Sigmoid colon (tissue), 7 donors: ENCODE results near the gene MOB3A. TPM values are rescaled to one million over a fixed set of nuclear protein-coding genes. Genes with fewer than 3 reads are reported as not detected.

Source experiments
- DNase-seq: peaks from one replicate; pipeline ENCODE4 v3.0.0-alpha.2; 2019
- H3K27ac ChIP-seq, 4 donors: fragments of 200-600 bp; sonication (generic); one replicate each; pipeline ENCODE4 v1.5.1; 2016 to 2019; ENCODE audit warnings: mild to moderate bottlenecking in 1 of 4
- H3K27me3 ChIP-seq, 3 donors: fragments of 200-600 bp; sonication (generic); one replicate each; pipeline ENCODE4 v1.5.1; 2019; ENCODE audit warnings: mild to moderate bottlenecking in 1 of 3
- H3K36me3 ChIP-seq, 4 donors: fragments of 200-600 bp; sonication (generic); one replicate each; pipeline ENCODE4 v1.5.1; 2016 to 2019
- H3K4me1 ChIP-seq, 4 donors: fragments of 200-600 bp; sonication (generic); one replicate each; pipeline ENCODE4 v1.5.1; 2017 to 2019
- H3K4me3 ChIP-seq, 4 donors: fragments of 200-600 bp; sonication (generic); one replicate each; pipeline ENCODE4 v1.5.1; 2017 to 2019; ENCODE audit warnings: mild to moderate bottlenecking in 2 of 4, moderate library complexity in 1 of 4
- H3K9me3 ChIP-seq, 4 donors: fragments of 200-600 bp in 3 of 4; sonication (generic) in 3 of 4; one replicate each; pipeline versions ENCODE4 v1.5.1 to v1.6.1; 2013 to 2019
- CTCF ChIP-seq, 4 experiments: fragments of 450-650 bp in 3 of 4; fragments of 200-600 bp in 1 of 4; IDR thresholded peaks; one replicate each; pipeline ENCODE4 v1.5.1; 2016 to 2019; ENCODE audit warnings: antibody characterized with exemption in 4 of 4, mild to moderate bottlenecking in 3 of 4, moderate library complexity in 2 of 4
- EP300 ChIP-seq, 4 donors: sonication (generic); formaldehyde crosslinking; IDR thresholded peaks; one replicate each; pipeline ENCODE4 v1.6.1; 2017; ENCODE audit warnings: antibody characterized with exemption in 4 of 4
- POLR2A ChIP-seq, 2 donors: fragments of 450-650 bp; IDR thresholded peaks; one replicate each; pipeline ENCODE4 v1.6.1; 2016; ENCODE audit warnings: antibody characterized with exemption in 2 of 2, mild to moderate bottlenecking in 2 of 2, moderate library complexity in 2 of 2
- POLR2AphosphoS5 ChIP-seq, 4 donors: sonication (generic); formaldehyde crosslinking; IDR thresholded peaks; one replicate each; pipeline ENCODE4 v1.6.1; 2017; ENCODE audit warnings: antibody characterized with exemption in 4 of 4
- WGBS, 2 donors: extraction: QIAGEN DNeasy Blood & Tissue Kit; methylation state at CpG; one replicate each; pipeline ENCODE4 v1.1.7; 2013; 5-methylcytosine and 5-hydroxymethylcytosine counted together
- intact Hi-C: fragments of 100-400 bp; cut with DNase I; formaldehyde crosslinking; loops from one replicate; pipeline ENCODE4 v1.15.1; 2023
- polyA plus RNA-seq, 3 donors: library from polyadenylated mRNA; stranded (reverse); fragments of 200-250 nt; gene quantifications; one replicate each; pipeline ENCODE4 v1.2.3, GENCODE V29; 2013
- total RNA-seq, 4 donors: library from RNA; depleted of rRNA; stranded (reverse); fragments of >200 nt; gene quantifications; one replicate each; pipeline ENCODE4 v1.1.0, GENCODE V29; 2016
- donor health status: healthy with polysubstance abuse.
- donor health status: Bipolar disorder and iron deficiency.
- donor health status: healthy.

The MOB3A gene
- total and polyA plus RNA-seq, 7 donors = 14.4 to 65.4 (median 28.6) TPM

GRCh38 chr19:2113439-2114211 lies 17.5 kb upstream of the MOB3A start:
- 92% methylated on average over 24 of the region's 24 CpGs for WGBS, 2 donors
- Histone ChIP-seq H3K9me3 (no peaks in the 10 kb centered on the region), H3K27ac (no peak overlapping the region), H3K4me1 (no peaks in the 10 kb centered on the region), H3K27me3 (no peaks in the 10 kb centered on the region), H3K4me3 (no peak overlapping the region), H3K36me3 (peaks cover 80 to 100% (median 96%) of the 10 kb centered on the region in 4 donors)
- intact Hi-C loops = no loop called here
- no peak for DNase-seq
- no peak for TF ChIP-seq EP300 (IDR thresholded peaks at IDR 0.05)
- no peak for TF ChIP-seq CTCF (IDR thresholded peaks at IDR 0.05)
- TF ChIP-seq POLR2AphosphoS5 (IDR thresholded peaks at IDR 0.05) = no peak
- TF ChIP-seq POLR2A (IDR thresholded peaks at IDR 0.05) = no peak

- Histone ChIP-seq H3K27me3 (no peaks in the 10 kb centered on the region), H3K4me1 (no peaks in the 10 kb centered on the region), H3K9me3 (no peaks in the 10 kb centered on the region), H3K36me3 (peaks cover 83 to 100% (median 91%) of the 10 kb centered on the region in 4 donors), H3K4me3 (no peak overlapping the region), H3K27ac (no peak overlapping the region)
- no peak for TF ChIP-seq CTCF (IDR thresholded peaks at IDR 0.05)
- TF ChIP-seq EP300 (IDR thresholded peaks at IDR 0.05) = no peak
- TF ChIP-seq POLR2A (IDR thresholded peaks at IDR 0.05) = no peak
- TF ChIP-seq POLR2AphosphoS5 (IDR thresholded peaks at IDR 0.05) = no peak
- DNase-seq = no peak
- intact Hi-C loops = no loop called here
- 83 to 87% methylated on average over 23 of the region's 23 CpGs for WGBS, 2 donors
Observed at GRCh38 chr19:2112516-2113320, 16.6 kb upstream of the MOB3A start.

GRCh38 chr19:2111886-2112285 lies 15.8 kb upstream of the MOB3A start:
- intact Hi-C loops = no loop called here
- TF ChIP-seq EP300 (IDR thresholded peaks at IDR 0.05) (no peak), POLR2AphosphoS5 (IDR thresholded peaks at IDR 0.05) (no peak), CTCF (IDR thresholded peaks at IDR 0.05) (no peak), POLR2A (IDR thresholded peaks at IDR 0.05) (no peak)
- no peak overlapping the region for H3K27ac ChIP-seq
- 92 to 94% methylated on average over 20 of the region's 20 CpGs for WGBS, 2 donors
- H3K36me3 ChIP-seq = peaks cover 76 to 97% (median 84%) of the 10 kb centered on the region in 4 donors
- H3K9me3 ChIP-seq = no peaks in the 10 kb centered on the region
- no peak overlapping the region for H3K4me3 ChIP-seq
- no peaks in the 10 kb centered on the region for H3K27me3 ChIP-seq
- H3K4me1 ChIP-seq = no peaks in the 10 kb centered on the region
- DNase-seq = no peak

GRCh38 chr19:2111425-2111824 lies 15.3 kb upstream of the MOB3A start:
- Histone ChIP-seq H3K4me1 (no peaks in the 10 kb centered on the region), H3K36me3 (peaks cover 71 to 97% (median 82%) of the 10 kb centered on the region in 4 donors), H3K27me3 (no peaks in the 10 kb centered on the region), H3K9me3 (no peaks in the 10 kb centered on the region), H3K4me3 (no peak overlapping the region), H3K27ac (no peak overlapping the region)
- intact Hi-C loops = no loop called here
- WGBS, 2 donors = 93 to 97% methylated on average over 22 of the region's 22 CpGs
- no peak for TF ChIP-seq EP300 (IDR thresholded peaks at IDR 0.05)
- no peak for DNase-seq

- no peaks in the 10 kb centered on the region for H3K9me3 ChIP-seq
Observed at GRCh38 chr19:2110822-2111221, 14.7 kb upstream of the MOB3A start.

More at GRCh38 chr19:2110822-2111221, 14.7 kb upstream of the MOB3A start:
- H3K27ac ChIP-seq = no peak overlapping the region
- intact Hi-C loops = no loop called here
- H3K27me3 ChIP-seq = no peaks in the 10 kb centered on the region
- TF ChIP-seq EP300 (IDR thresholded peaks at IDR 0.05) (no peak), POLR2AphosphoS5 (IDR thresholded peaks at IDR 0.05) (no peak)
- H3K4me1 ChIP-seq = no peaks in the 10 kb centered on the region
- no peak for DNase-seq
- no peak overlapping the region for H3K4me3 ChIP-seq
- 94% methylated on average over 13 of the region's 13 CpGs for WGBS, 2 donors
- peaks cover 65 to 97% (median 79%) of the 10 kb centered on the region in 4 donors for H3K36me3 ChIP-seq
